HG03135 (cell line): ENCODE results near the gene TRPC4.
"Not testable (repeated sequence)": the region's sequence is repeated elsewhere in the genome, so short reads cannot be mapped to it uniquely, and the experiment has no call there.

Experiments
- ATAC-seq: cut with Tn5 transposase; IDR thresholded peaks from one replicate; pipeline ENCODE4 v1.9.1; 2021; ENCODE audit warnings: mild to moderate bottlenecking, moderate library complexity; ENCODE audit not compliant: unreplicated experiment

Gene TRPC4

DNA sequence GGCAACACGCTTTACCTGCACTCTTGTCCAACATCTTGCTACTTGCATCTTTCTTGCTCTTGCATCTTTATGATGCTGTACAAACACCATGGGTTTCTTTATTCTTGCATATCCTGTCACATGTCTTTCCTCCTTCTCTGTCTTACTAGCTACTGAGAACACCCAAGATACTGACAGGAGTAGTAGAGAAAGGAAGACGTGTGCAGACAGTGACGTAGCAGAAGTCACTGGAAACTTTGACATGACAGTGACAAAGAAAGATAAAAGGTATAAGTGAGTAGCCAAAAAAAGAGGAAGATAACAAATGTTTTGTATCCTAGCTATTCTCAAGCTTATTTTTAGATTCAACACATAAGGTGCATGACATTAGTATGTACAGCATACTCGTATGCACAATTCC, 34.2 kb downstream of the TRPC4 start:
- ATAC-seq, result no peak

GRCh38 chr13:37833411-37833810, 36.2 kb downstream of the TRPC4 start:
- no peak for ATAC-seq

- no peak for ATAC-seq
These were observed 53.3 kb downstream of the TRPC4 start for GRCh38 chr13:37816276-37816675.

DNA sequence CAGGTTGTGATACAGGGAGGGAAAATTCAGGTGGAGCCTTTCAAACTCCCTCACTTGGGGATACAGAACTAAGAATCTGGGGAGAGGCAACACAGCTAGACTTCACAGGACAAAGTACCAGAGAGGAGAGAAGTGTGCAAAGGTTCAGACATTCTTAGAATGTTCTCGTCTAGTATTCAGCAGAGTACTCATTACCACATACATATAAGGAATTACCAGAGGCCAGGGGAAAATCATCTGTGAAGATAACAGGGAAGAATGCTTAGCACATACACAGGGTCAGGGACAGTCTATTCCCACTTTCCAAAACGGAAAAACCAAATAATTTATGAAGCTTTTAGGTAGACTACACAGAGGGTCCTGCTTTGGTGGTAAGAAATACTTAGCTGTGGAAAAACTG, 58.1 kb downstream of the TRPC4 start:
- ATAC-seq, result no peak

DNA sequence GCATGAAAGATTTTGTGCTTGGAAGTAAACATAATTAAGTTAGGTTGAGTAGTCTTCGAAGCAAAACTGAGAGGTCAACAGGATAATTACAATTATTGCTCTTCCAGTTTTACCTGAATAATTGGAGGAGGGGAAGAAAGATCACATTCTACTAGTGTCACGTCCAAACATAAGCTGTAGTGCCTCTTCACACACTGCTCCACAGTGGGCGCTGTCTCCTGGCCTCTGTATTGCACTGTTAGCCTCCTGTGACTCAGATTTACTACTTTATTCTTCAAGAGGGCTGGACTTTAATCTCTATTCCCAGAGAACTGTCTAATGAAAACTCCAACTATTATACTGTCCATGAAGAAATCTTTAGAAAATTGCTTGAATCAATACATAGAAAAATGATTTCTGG, 62.9 kb downstream of the TRPC4 start:
- ATAC-seq, result no peak

DNA sequence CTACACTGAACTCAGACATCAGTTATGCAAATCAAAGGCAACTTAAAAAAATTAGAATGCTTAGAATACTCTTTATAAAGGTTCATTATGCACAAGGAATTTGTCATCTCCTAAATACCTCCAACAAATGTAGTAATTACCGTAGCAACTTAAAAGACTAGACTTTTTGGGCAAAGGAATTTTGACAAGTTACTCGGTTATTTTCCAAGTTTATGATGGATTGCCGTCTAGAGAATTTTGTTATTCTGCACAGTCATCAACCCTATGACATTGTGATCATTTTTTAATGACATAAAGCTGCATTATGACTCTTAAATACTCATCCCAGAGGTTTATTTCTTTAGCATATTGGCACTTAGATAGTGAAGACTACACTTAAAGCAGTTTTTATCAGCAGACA, 71.9 kb downstream of the TRPC4 start:
- no peak for ATAC-seq

DNA sequence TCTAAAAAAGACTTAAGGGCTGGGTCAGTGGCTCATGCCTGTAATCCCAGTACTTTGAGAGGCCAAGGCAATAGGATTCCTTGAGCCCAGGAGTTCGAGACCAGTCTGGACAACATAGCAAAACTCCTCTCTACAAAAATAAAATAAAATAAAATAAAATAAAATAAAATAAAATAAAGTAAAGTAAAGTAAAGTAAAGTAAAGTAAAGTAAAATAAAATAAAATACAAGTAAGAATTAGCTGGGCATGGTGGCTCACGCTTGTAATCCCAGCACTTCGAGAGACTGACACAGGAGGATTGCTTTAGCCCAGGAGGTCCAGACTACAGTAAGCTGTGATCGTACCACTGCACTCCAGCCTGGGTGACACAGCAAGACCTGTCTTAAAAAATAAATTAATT, 72.8 kb downstream of the TRPC4 start:
- not testable (repeated sequence) for ATAC-seq

- no peak for ATAC-seq
These were observed 74.2 kb downstream of the TRPC4 start for GRCh38 chr13:37795326-37795725.

DNA sequence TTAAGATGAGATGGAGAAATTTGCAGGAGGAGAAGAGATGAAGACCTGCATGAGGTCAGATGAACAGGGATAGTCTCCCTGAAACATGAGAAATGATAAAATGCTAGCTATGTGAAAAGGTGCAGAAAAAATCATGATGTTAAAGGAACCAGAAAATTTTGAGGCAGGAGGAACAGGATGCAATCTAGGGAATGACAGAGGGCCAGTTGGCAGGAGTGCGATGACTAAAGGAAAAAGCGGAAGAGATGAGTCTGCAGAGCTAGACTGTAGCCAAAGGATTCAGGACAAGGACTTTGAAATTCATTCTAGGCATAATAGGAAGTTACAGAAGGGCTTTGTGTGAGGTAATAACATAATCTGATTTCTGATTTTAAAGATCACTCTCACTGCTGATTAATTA, 77.9 kb downstream of the TRPC4 start:
- no peak for ATAC-seq

DNA sequence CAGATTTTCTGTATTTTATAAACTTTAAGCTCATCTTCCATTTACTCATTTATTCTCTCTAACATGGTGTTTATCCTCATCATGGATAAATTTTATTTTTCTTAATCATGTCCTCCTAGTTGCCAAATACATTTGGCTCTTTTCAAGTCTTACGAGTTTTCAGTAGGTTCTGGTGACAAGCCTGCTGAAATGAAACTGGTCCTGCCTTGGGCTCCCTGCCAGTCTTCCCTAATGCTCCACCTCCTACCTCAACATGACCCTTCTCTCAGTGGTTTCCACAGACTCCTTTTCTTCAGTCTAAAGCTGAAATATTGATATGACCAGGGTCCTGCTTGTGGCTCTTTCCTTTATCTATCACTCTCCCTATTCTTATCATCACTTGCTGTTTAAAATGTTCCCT, 81.2 kb downstream of the TRPC4 start:
- ATAC-seq, result no peak

GRCh38 chr13:37777676-37778075, 91.9 kb downstream of the TRPC4 start:
- ATAC-seq, result no peak

DNA sequence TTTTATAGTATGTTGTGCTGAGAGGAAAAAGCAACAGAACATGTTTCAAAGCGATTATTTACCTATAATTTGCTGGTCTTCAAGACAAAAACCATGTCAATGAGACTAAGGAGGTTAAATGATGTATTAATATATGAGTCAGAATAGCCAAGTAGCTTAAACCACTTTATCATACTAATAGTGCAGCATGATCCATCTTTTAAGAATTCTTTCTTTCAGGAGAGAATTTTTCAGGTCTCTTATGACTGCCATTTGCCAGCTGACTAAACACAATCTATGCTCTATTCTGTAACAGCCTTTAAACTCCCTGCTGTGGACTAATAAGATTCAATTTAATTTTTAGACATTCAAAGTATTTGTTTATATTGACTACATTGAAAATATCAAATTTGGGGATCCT, 93.7 kb downstream of the TRPC4 start:
- ATAC-seq, result no peak

DNA sequence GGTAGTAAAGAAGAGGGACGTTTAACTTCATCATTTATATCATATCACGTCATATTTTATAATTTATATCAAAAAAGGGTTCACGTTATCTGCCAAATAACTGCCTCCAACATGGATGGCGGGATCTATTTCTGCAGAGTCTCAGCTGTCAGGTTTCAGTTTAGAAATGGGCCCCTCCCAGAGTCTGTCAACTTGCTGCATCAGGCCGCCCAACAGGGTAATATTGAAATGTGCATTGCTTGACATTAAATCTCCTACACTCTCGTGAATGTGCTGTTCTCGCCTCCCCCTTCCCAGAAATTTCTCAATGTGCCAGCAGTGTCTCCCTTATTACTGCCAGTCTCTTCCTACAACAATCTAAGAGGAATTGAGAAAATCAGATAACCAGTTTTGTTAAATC, 96.9 kb downstream of the TRPC4 start:
- no peak for ATAC-seq

DNA sequence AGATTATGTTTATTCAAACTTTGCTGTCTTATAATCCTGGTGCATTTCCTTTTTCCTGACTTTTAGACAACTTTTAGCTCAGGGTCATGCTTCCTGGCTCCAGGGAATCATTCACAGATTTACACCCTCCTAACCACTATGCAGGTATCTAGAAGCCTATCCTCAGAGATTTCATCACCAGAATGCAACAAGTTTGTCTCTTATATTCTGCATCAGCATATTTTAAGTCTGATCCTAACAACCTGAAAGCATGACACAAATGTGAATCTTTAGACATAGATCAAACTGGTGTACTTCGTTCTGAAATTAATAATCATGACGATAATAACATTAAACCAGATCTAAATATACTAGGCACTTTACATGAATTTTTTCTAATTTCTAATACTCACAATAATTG, 100.0 kb downstream of the TRPC4 start:
- ATAC-seq, result no peak

DNA sequence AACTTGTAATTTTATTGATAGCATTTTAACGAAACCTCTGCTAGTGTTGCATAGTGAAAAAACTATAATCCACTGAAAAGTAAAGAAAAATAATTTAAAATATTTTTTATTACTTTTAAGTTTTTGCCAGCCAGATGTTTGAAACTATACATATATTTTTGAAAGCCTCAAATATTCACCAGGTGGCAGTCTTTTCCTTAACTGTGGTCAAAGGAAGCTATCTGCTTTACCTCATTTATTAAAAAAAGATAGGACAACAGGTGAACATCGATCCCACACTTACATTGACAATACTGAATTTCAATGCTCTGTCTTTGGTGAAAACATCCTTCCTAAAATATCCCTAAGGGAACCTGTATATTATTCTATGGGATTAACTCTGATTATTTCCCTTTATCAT, 100.5 kb downstream of the TRPC4 start:
- no peak for ATAC-seq

DNA sequence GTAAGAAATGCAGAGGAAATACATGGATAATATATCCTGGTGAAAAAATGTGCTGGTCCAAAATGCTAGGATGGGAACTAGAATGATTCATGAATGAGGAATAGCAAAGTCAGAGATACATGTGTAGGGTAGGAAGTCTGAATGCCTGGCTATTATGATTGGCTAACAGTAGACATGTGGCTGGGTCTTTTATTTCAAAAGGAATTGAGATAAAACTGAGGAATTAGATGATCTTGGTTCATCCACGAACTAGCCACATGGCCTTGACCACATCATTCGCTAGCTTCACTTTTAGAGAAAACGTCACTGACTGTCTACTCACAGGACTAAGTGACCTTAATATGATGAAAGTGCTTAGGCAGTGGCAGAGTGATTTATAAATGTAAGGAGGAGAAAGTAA, 103.1 kb downstream of the TRPC4 start:
- ATAC-seq, result no peak

DNA sequence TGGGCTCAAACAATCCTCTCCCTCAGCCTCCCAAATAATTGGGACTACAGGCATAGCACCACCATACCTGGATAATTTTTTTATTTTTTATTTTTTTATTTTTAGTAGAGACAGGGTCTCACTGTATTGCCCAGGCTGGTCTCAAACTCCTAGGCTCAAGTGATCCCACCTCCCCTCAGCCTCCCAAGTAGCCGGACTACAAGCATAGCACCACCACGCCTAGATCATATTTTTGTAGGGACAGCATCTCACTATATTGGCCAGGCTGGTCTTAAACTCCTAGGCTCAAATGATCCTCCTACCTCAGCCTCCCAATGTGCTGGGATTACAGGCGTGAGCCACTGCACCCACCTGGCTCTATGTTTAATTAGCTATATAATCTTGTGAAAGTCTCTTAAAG, 114.2 kb downstream of the TRPC4 start:
- ATAC-seq, result no peak

GRCh38 chr13:37753776-37754175, 115.8 kb downstream of the TRPC4 start:
- ATAC-seq, result no peak

GRCh38 chr13:37752146-37752545, 117.4 kb downstream of the TRPC4 start:
- no peak for ATAC-seq

- ATAC-seq, result no peak
These were observed 118.5 kb downstream of the TRPC4 start for GRCh38 chr13:37751025-37751424.

DNA sequence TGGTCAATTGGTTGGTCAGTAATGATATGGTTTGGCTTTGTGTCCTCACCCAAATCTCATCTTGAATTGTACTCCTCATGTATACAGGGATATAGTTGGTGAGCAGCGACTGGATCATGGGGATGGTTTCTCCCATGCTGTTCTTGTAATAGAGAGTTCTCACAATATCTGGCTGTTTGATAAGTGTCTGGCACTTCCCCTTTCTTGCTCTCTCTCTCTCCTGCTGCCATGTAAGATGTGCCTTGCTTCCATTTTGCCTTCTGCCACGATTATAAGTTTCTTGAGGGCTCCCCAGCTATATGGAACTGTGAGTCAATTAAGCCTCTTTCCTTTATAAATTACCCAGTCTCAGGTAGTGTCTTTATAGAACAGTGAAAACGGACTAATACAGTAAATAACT, 120.7 kb downstream of the TRPC4 start:
- ATAC-seq, result no peak

GRCh38 chr13:37747071-37747612, 122.4 kb downstream of the TRPC4 start:
- no peak for ATAC-seq

GRCh38 chr13:37741536-37741935, 128.0 kb downstream of the TRPC4 start:
- ATAC-seq, result no peak

DNA sequence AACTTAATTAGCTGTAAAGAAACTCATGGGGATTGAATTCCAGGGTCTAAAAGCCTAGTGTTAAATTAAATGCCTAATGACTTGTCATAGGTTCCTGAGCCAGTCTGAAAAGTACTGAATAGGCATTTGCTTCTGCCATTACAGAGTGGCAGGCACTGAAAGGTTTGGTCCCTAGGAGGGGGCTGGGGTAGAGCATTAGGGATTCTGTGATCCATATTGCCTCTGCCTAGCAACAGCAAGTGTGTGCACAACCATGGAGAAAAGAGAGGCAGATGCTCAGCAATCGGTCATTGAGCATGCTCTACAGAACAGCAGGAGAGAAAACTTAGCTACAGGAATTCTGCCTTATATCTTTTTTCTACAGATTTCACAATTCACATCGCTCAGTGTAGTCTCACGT, 133.5 kb downstream of the TRPC4 start:
- ATAC-seq, result no peak
